Esophagus squamous epithelium (tissue), 4 donors: ENCODE results near the gene CATSPER4.

Experiments
- POLR2A ChIP-seq, 4 donors: fragments of 450-650 bp; IDR thresholded peaks; one replicate each; pipeline ENCODE4 v1.6.1; 2017; ENCODE audit warnings: antibody characterized with exemption in 4 of 4, mild to moderate bottlenecking in 4 of 4, moderate library complexity in 3 of 4
- TF ChIP-seq, protein P1 (sequence below), 6 experiments: fragments of 450-650 bp in 4 of 6; fragments of 200-600 bp in 2 of 6; sonication (generic) in 2 of 6; IDR thresholded peaks; one replicate each; pipeline ENCODE4 v1.5.1; 2016 to 2019; ENCODE audit warnings: antibody characterized with exemption in 6 of 6, mild to moderate bottlenecking in 4 of 6, moderate library complexity in 4 of 6

GRCh38 chr1:26145041-26145959, 45.1 kb upstream of the CATSPER4 start:
- TF ChIP-seq, protein P1, sequence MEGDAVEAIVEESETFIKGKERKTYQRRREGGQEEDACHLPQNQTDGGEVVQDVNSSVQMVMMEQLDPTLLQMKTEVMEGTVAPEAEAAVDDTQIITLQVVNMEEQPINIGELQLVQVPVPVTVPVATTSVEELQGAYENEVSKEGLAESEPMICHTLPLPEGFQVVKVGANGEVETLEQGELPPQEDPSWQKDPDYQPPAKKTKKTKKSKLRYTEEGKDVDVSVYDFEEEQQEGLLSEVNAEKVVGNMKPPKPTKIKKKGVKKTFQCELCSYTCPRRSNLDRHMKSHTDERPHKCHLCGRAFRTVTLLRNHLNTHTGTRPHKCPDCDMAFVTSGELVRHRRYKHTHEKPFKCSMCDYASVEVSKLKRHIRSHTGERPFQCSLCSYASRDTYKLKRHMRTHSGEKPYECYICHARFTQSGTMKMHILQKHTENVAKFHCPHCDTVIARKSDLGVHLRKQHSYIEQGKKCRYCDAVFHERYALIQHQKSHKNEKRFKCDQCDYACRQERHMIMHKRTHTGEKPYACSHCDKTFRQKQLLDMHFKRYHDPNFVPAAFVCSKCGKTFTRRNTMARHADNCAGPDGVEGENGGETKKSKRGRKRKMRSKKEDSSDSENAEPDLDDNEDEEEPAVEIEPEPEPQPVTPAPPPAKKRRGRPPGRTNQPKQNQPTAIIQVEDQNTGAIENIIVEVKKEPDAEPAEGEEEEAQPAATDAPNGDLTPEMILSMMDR (IDR thresholded peaks at IDR 0.05): peak; percentile 73 to 90 (median 83)
- no peak for TF ChIP-seq POLR2A (IDR thresholded peaks at IDR 0.05)
